NCI-H2081 treated with DMSO at 0.1 percent for 48 hours (cell line): Measurements from ENCODE around the gene JAK1.

Experiments
- DNase-seq: peaks from one replicate; lab custom pipeline; 2025; lab: John Stamatoyannopoulos, UW

JAK1 gene

GRCh38 chr1:64892576-64893573 lies 73.5 kb downstream of the JAK1 start:
- no peak for DNase-seq

GRCh38 chr1:64891448-64891825 lies 74.9 kb downstream of the JAK1 start:
- no peak for DNase-seq

- DNase-seq, result no peak
Measured at GRCh38 chr1:64890699-64891447, 75.5 kb downstream of the JAK1 start.

GRCh38 chr1:64887689-64888217 lies 78.6 kb downstream of the JAK1 start:
- DNase-seq, result no peak

- DNase-seq, result no peak
Measured at GRCh38 chr1:64886877-64887276, 79.5 kb downstream of the JAK1 start.

- DNase-seq, result no peak
Measured at GRCh38 chr1:64885648-64886047, 80.7 kb downstream of the JAK1 start.

GRCh38 chr1:64884261-64885040 lies 81.9 kb downstream of the JAK1 start:
- no peak for DNase-seq

GRCh38 chr1:64882574-64883255 lies 83.6 kb downstream of the JAK1 start:
- no peak for DNase-seq

- no peak for DNase-seq
Measured at GRCh38 chr1:64881281-64881680, 85.1 kb downstream of the JAK1 start.

- DNase-seq, result no peak
Measured at GRCh38 chr1:64880449-64880848, 85.9 kb downstream of the JAK1 start.

- no peak for DNase-seq
Measured at GRCh38 chr1:64878931-64879611, 87.3 kb downstream of the JAK1 start.

GRCh38 chr1:64878090-64878489 lies 88.3 kb downstream of the JAK1 start:
- DNase-seq, result no peak

GRCh38 chr1:64877598-64877997 lies 88.8 kb downstream of the JAK1 start:
- DNase-seq, result no peak

GRCh38 chr1:64877151-64877550 lies 89.2 kb downstream of the JAK1 start:
- DNase-seq, result no peak

- no peak for DNase-seq
Measured at GRCh38 chr1:64875606-64876005, 90.7 kb downstream of the JAK1 start.

- no peak for DNase-seq
Measured at GRCh38 chr1:64875101-64875500, 91.2 kb downstream of the JAK1 start.

- no peak for DNase-seq
Measured at GRCh38 chr1:64874666-64875065, 91.7 kb downstream of the JAK1 start.

GRCh38 chr1:64873576-64873975 lies 92.8 kb downstream of the JAK1 start:
- DNase-seq, result no peak

- no peak for DNase-seq
Measured at GRCh38 chr1:64872067-64872466, 94.3 kb downstream of the JAK1 start.

GRCh38 chr1:64871256-64871655 lies 95.1 kb downstream of the JAK1 start:
- no peak for DNase-seq

- DNase-seq, result no peak
Measured at GRCh38 chr1:64867266-64867665, 99.1 kb downstream of the JAK1 start.
